Hepatocyte (in vitro differentiated cells): ENCODE results near the gene ABCB10. TPM values are rescaled to one million over a fixed set of nuclear protein-coding genes. Genes with fewer than 3 reads are reported as not detected.
"Not testable (repeated sequence)": the region's sequence is repeated elsewhere in the genome, so short reads cannot be mapped to it uniquely, and the experiment has no call there.

Experiments used
- DNase-seq: peaks from one replicate; pipeline ENCODE4 v3.0.0-alpha.2; 2016; ENCODE audit warnings: low spot score
- H2AFZ ChIP-seq: fragments of 200-600 bp; sonication (generic); 2 replicates; pipeline ENCODE4 v1.6.0; 2016; ENCODE audit warnings: antibody characterized with exemption, mild to moderate bottlenecking
- H3K27ac ChIP-seq: fragments of 200-600 bp; sonication (generic); 2 replicates; pipeline ENCODE4 v1.5.1; 2016; ENCODE audit warnings: mild to moderate bottlenecking
- H3K27me3 ChIP-seq: fragments of 200-600 bp; sonication (generic); 2 replicates; pipeline ENCODE4 v1.6.1; 2016
- H3K36me3 ChIP-seq: fragments of 200-600 bp; sonication (generic); replicated peaks from 2 replicates; pipeline ENCODE4 v1.5.1; 2016; ENCODE audit warnings: low read depth; ENCODE audit not compliant: insufficient read depth
- H3K4me1 ChIP-seq: fragments of 200-600 bp; sonication (generic); 2 replicates; pipeline ENCODE4 v1.5.1; 2016; ENCODE audit warnings: mild to moderate bottlenecking, moderate library complexity; ENCODE audit not compliant: insufficient read depth
- H3K4me2 ChIP-seq: fragments of 200-600 bp; sonication (generic); 2 replicates; pipeline ENCODE4 v1.6.0; 2016
- H3K4me3 ChIP-seq: fragments of 200-600 bp; sonication (generic); 2 replicates; pipeline ENCODE4 v1.5.1; 2016; ENCODE audit warnings: mild to moderate bottlenecking
- H3K79me2 ChIP-seq: fragments of 200-600 bp; sonication (generic); 2 replicates; pipeline ENCODE4 v1.6.0; 2017; ENCODE audit warnings: mild to moderate bottlenecking
- H3K9me2 ChIP-seq: fragments of 200-600 bp; sonication (generic); replicated peaks from 2 replicates; pipeline ENCODE4 v1.6.0; 2017; ENCODE audit warnings: mild to moderate bottlenecking; ENCODE audit not compliant: insufficient read depth
- H3K9me3 ChIP-seq: fragments of 200-600 bp; sonication (generic); 2 replicates; pipeline ENCODE4 v1.5.1; 2016; ENCODE audit warnings: low read depth, mild to moderate bottlenecking
- H4K20me1 ChIP-seq: fragments of 200-600 bp; sonication (generic); 2 replicates; pipeline ENCODE4 v1.6.0; 2016; ENCODE audit warnings: mild to moderate bottlenecking; ENCODE audit not compliant: insufficient read depth, poor library complexity, severe bottlenecking
- CTCF ChIP-seq: fragments of 200-600 bp; sonication (generic); IDR thresholded peaks from 2 replicates; pipeline ENCODE4 v1.5.1; 2016; ENCODE audit warnings: antibody characterized with exemption, mild to moderate bottlenecking; ENCODE audit not compliant: poor library complexity
- EZH2 ChIP-seq: fragments of 200-600 bp; sonication (generic); IDR thresholded peaks from 2 replicates; pipeline ENCODE4 v1.6.1; 2016; ENCODE audit warnings: antibody characterized with exemption, mild to moderate bottlenecking, borderline replicate concordance
- EZH2phosphoT487 ChIP-seq: fragments of 200-600 bp; sonication (generic); IDR thresholded peaks from one replicate; pipeline ENCODE4 v1.6.1; 2018; ENCODE audit warnings: antibody characterized with exemption, mild to moderate bottlenecking, low read depth, moderate library complexity; ENCODE audit not compliant: unreplicated experiment, severe bottlenecking
- WGBS: methylation state at CpG from one replicate; pipeline ENCODE4 v1.1.6; 2016; ENCODE audit warnings: low lambda C conversion rate; ENCODE audit errors: missing lambda C conversion rate; 5-methylcytosine and 5-hydroxymethylcytosine counted together
- polyA plus RNA-seq: library from polyadenylated mRNA; unstranded; fragments of >200 nt; fragmentation: Nextera tagmentation; extraction: Ambion mirVana; gene quantifications from 2 replicates; pipeline ENCODE4 v1.2.1, GENCODE V29; 2016
- total RNA-seq: library from RNA; depleted of rRNA; stranded (reverse); fragments of >200 nt; gene quantifications from 2 replicates; pipeline ENCODE4 v1.2.3, GENCODE V29; 2014

Gene ABCB10
- total and polyA plus RNA-seq, 2 experiments from 2014 or later = 23.4 to 33.3 TPM

- H3K9me2 ChIP-seq = no peaks in the 10 kb centered on the region
- H3K4me3 ChIP-seq = no peak overlapping the region
- no peaks in the 10 kb centered on the region for H3K36me3 ChIP-seq
- H4K20me1 ChIP-seq = no peaks in the 10 kb centered on the region
- no peak for DNase-seq
- WGBS = 82% methylated on average over 7 of the region's 7 CpGs
- TF ChIP-seq EZH2 = no peak
- TF ChIP-seq CTCF = no peak
- no peak for TF ChIP-seq EZH2phosphoT487
- no peaks in the 10 kb centered on the region for H3K4me1 ChIP-seq
- H3K9me3 ChIP-seq = no peaks in the 10 kb centered on the region
- no peak overlapping the region for H2AFZ ChIP-seq
- no peak overlapping the region for H3K4me2 ChIP-seq
- H3K27me3 ChIP-seq = no peaks in the 10 kb centered on the region
- peaks cover 4% of the 10 kb centered on the region for H3K79me2 ChIP-seq
- peak overlapping the region; percentile 34 for H3K27ac ChIP-seq
Observed at GRCh38 chr1:229596925-229597699, 38.6 kb upstream of the ABCB10 start.

DNA sequence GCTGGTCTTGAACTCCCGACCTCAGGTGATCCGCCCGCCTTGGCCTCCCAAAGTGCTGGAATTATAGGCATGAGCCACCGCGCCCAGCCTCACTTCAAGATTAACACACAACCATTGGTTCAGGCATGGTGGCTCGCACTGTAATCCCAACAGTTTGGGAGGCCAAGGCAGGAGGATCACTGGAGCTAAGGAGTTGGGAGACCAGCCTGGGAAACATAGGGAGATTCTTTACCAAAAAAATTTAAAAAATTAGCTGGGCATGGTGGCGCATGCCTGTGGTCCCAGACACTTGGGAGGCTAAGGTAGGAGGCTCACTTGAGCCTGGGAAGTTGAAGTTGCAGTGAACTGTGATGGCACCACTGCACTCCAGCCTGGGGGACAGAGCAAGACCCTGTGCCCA lies 37.4 kb upstream of the ABCB10 start:
- WGBS = 98% methylated on average over 7 of the region's 7 CpGs
- not testable (repeated sequence) for DNase-seq

DNA sequence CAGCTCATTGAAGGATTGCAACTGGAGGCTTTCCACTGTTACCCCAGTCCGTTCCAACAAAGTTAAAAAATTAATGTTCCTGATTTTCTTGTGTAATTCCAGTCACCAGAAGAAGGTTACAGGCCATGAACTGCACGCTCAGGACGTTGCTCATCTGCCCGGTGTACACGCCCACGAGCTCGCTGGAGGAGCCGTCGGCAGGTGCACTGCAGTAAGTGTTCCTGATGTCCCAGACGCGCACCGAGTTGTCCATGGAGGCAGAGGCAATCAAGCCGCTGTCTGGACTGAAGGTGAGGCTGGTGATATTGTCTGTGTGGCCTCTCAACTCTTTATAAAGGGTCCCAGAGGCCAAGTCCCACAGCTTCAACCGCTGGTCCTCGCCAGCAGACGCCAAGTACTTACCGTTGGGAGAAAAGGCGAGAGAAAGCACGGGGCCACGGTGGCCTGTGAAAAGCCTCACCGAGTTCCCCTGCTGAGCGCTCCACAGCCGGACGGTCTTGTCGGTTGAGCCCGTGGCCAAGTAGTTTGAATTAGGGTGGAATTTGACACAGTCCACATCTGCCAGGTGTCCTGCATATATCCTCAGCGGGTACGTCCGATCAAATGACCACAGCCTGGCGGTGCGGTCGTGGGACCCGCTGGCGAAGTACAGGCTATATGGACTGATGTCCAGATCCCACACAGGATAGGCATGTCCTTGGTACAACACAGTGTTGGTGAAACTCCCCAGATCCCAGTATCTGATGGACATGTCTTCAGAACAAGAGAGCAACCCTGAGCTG lies 35.9 kb upstream of the ABCB10 start:
- Histone ChIP-seq H3K36me3 (no peaks in the 10 kb centered on the region), H3K27ac (no peak overlapping the region), H4K20me1 (no peaks in the 10 kb centered on the region), H3K9me3 (no peaks in the 10 kb centered on the region), H3K4me2 (no peak overlapping the region), H2AFZ (no peak overlapping the region), H3K4me1 (no peaks in the 10 kb centered on the region), H3K27me3 (no peaks in the 10 kb centered on the region), H3K4me3 (no peak overlapping the region), H3K79me2 (no peaks in the 10 kb centered on the region), H3K9me2 (no peaks in the 10 kb centered on the region)
- 98% methylated on average over 34 of the region's 34 CpGs for WGBS
- TF ChIP-seq CTCF = no peak
- TF ChIP-seq EZH2phosphoT487 = no peak
- TF ChIP-seq EZH2 = no peak
- no peak for DNase-seq

More for the DNA sequence above, 37.4 kb upstream of the ABCB10 start:
- H3K27me3 ChIP-seq, H3K79me2 ChIP-seq, H3K4me2 ChIP-seq, H3K36me3 ChIP-seq, H3K4me1 ChIP-seq, H3K4me3 ChIP-seq, H3K9me2 ChIP-seq, H3K9me3 ChIP-seq, H2AFZ ChIP-seq, H4K20me1 ChIP-seq, H3K27ac ChIP-seq: not testable (repeated sequence)

DNA sequence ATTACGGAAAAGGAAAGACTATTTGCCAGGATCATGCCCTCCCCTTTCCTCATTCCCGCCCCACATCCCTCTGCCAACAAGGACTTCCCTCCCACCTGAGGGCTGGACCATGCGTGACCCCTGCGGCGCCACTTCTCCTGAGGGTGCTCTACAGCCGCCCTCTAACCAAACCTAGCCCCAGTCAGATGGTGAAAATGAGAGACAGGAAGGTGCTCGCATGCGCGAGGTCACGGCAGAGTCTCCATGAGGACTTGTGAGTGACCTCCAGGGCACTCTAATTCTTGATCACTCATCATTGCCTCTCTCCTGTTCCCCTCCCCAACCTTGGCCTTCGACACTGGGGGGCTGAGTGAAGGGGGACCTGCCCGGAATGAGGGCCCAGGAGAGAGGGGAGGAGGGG lies 35.3 kb upstream of the ABCB10 start:
- Histone ChIP-seq H3K4me2 (no peak overlapping the region), H3K4me1 (no peaks in the 10 kb centered on the region), H3K36me3 (no peaks in the 10 kb centered on the region), H4K20me1 (no peaks in the 10 kb centered on the region), H3K9me2 (no peaks in the 10 kb centered on the region), H3K27me3 (no peaks in the 10 kb centered on the region), H2AFZ (no peak overlapping the region), H3K4me3 (no peak overlapping the region), H3K79me2 (no peaks in the 10 kb centered on the region), H3K9me3 (no peaks in the 10 kb centered on the region), H3K27ac (no peak overlapping the region)
- no peak for DNase-seq
- WGBS = 97% methylated on average over 12 of the region's 12 CpGs
- no peak for TF ChIP-seq EZH2phosphoT487
- TF ChIP-seq EZH2 = no peak
- no peak for TF ChIP-seq CTCF
